Neural progenitor cell (in vitro differentiated cells): Measurements from ENCODE around the gene DCST1. TPM values are rescaled to one million over a fixed set of nuclear protein-coding genes. Genes with fewer than 3 reads are reported as not detected.
A peak's percentile ranks its signal among the peaks of the same experiment; 100 is the strongest.

Experiments used
- DNase-seq: peaks from one replicate; pipeline ENCODE4 v3.0.0-alpha.2; 2016; ENCODE audit warnings: low spot score
- H2AFZ ChIP-seq: fragments of 200-600 bp; sonication (generic); replicated peaks from 2 replicates; pipeline ENCODE4 v1.6.1; 2016; ENCODE audit warnings: antibody characterized with exemption
- H3F3A ChIP-seq: fragments of 200-600 bp; sonication (generic); 2 replicates; pipeline ENCODE4 v1.6.1; 2016; ENCODE audit warnings: antibody characterized with exemption, low read depth
- H3K27ac ChIP-seq: fragments of 200-600 bp; sonication (generic); 2 replicates; pipeline ENCODE4 v1.5.1; 2016; ENCODE audit warnings: mild to moderate bottlenecking
- H3K27me3 ChIP-seq: fragments of 200-600 bp; sonication (generic); 2 replicates; pipeline ENCODE4 v1.6.1; 2016; ENCODE audit warnings: mild to moderate bottlenecking, moderate library complexity
- H3K36me3 ChIP-seq: fragments of 200-600 bp; sonication (generic); 2 replicates; pipeline ENCODE4 v1.5.1; 2016
- H3K4me1 ChIP-seq: fragments of 200-600 bp; sonication (generic); 2 replicates; pipeline ENCODE4 v1.6.1; 2016; ENCODE audit warnings: mixed run types
- H3K4me2 ChIP-seq: fragments of 200-600 bp; sonication (generic); 2 replicates; pipeline ENCODE4 v1.6.1; 2016
- H3K4me3 ChIP-seq: fragments of 200-600 bp; sonication (generic); 2 replicates; pipeline ENCODE4 v1.5.1; 2016
- H3K79me2 ChIP-seq: fragments of 200-600 bp; sonication (generic); 2 replicates; pipeline ENCODE4 v1.6.1; 2016; ENCODE audit warnings: low read depth
- H3K9ac ChIP-seq: fragments of 200-600 bp; sonication (generic); 2 replicates; pipeline ENCODE4 v1.6.1; 2016
- H3K9me3 ChIP-seq: fragments of 200-600 bp; sonication (generic); 2 replicates; pipeline ENCODE4 v1.5.1; 2016; ENCODE audit warnings: low read depth
- H4K20me1 ChIP-seq: fragments of 200-600 bp; sonication (generic); 2 replicates; pipeline ENCODE4 v1.6.1; 2016; ENCODE audit warnings: low read depth
- H3K27ac Mint-ChIP-seq: 3 replicates; pipeline ENCODE4 v1.8.0; 2021; ENCODE audit warnings: mixed read lengths
- H3K27me3 Mint-ChIP-seq: 2 replicates; pipeline ENCODE4 v1.8.0; 2022; ENCODE audit warnings: low read depth, mild to moderate bottlenecking, inconsistent platforms, moderate library complexity, mixed read lengths; ENCODE audit not compliant: insufficient read depth
- H3K36me3 Mint-ChIP-seq: 3 replicates; pipeline ENCODE4 v1.8.0; 2021; ENCODE audit warnings: mixed read lengths
- H3K4me1 Mint-ChIP-seq: 3 replicates; pipeline ENCODE4 v1.8.0; 2021; ENCODE audit warnings: mixed read lengths
- H3K4me3 Mint-ChIP-seq: 3 replicates; pipeline ENCODE4 v1.8.0; 2021; ENCODE audit warnings: mild to moderate bottlenecking, moderate library complexity, mixed read lengths
- H3K9me3 Mint-ChIP-seq: 3 replicates; pipeline ENCODE4 v1.8.0; 2020; ENCODE audit warnings: mixed read lengths
- CTCF ChIP-seq: fragments of 200-600 bp; sonication (generic); IDR thresholded peaks from 2 replicates; pipeline ENCODE4 v1.5.1; 2017; ENCODE audit warnings: antibody characterized with exemption, mild to moderate bottlenecking
- EZH2 ChIP-seq: fragments of 200-600 bp; sonication (generic); IDR thresholded peaks from 2 replicates; pipeline ENCODE4 v1.6.1; 2017; ENCODE audit warnings: antibody characterized with exemption, mild to moderate bottlenecking, moderate library complexity
- EZH2phosphoT487 ChIP-seq: fragments of 200-600 bp; sonication (generic); IDR thresholded peaks from 2 replicates; pipeline ENCODE4 v1.6.1; 2017; ENCODE audit warnings: antibody characterized with exemption
- total RNA-seq: library from RNA; depleted of rRNA; stranded (reverse); fragments of >200 nt; gene quantifications from 2 replicates; pipeline ENCODE4 v1.2.3, GENCODE V29; 2015; ENCODE audit warnings: low replicate concordance

The DCST1 gene
- total RNA-seq, 1 donor from 2014 or later: not detected

DNA sequence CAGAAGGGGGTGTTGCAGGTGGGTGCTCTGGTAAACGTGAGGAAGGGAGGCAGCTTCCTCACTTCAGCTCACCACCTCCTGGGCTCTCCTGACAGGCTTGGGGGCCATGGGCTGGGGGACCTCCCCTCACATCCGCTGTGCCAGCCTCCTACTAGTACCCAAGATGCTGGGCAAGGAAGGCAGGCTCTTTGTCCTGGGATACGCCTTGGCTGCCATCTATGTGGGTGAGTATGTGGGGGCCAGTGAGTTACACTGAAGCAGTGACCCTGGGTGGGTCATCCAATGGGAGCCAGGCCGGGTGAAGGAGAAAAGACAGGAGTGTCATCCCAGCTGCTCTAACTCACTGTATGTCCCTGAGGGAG lies 5.7 kb downstream of the DCST1 start:
- Mint-ChIP-seq H3K27ac (no peak overlapping the region), H3K36me3 (no peaks in the 10 kb centered on the region), H3K9me3 (no peaks in the 10 kb centered on the region), H3K4me3 (no peak overlapping the region), H3K4me1 (peaks cover 17% of the 10 kb centered on the region), H3K27me3 (peaks cover 11% of the 10 kb centered on the region)
- no peaks in the 10 kb centered on the region for H3K27me3 ChIP-seq
- H3K27ac ChIP-seq: no peak overlapping the region
- H3K79me2 ChIP-seq: no peaks in the 10 kb centered on the region
- TF ChIP-seq EZH2: no peak
- no peak for TF ChIP-seq EZH2phosphoT487
- TF ChIP-seq CTCF: no peak
- no peaks in the 10 kb centered on the region for H3F3A ChIP-seq
- H3K4me1 ChIP-seq: peaks cover 12% of the 10 kb centered on the region
- H3K9ac ChIP-seq: no peak overlapping the region
- no peaks in the 10 kb centered on the region for H3K36me3 ChIP-seq
- no peak overlapping the region for H2AFZ ChIP-seq
- no peak overlapping the region for H3K4me3 ChIP-seq
- no peak overlapping the region for H3K4me2 ChIP-seq
- DNase-seq: no peak
- no peaks in the 10 kb centered on the region for H3K9me3 ChIP-seq
- no peaks in the 10 kb centered on the region for H4K20me1 ChIP-seq

DNA sequence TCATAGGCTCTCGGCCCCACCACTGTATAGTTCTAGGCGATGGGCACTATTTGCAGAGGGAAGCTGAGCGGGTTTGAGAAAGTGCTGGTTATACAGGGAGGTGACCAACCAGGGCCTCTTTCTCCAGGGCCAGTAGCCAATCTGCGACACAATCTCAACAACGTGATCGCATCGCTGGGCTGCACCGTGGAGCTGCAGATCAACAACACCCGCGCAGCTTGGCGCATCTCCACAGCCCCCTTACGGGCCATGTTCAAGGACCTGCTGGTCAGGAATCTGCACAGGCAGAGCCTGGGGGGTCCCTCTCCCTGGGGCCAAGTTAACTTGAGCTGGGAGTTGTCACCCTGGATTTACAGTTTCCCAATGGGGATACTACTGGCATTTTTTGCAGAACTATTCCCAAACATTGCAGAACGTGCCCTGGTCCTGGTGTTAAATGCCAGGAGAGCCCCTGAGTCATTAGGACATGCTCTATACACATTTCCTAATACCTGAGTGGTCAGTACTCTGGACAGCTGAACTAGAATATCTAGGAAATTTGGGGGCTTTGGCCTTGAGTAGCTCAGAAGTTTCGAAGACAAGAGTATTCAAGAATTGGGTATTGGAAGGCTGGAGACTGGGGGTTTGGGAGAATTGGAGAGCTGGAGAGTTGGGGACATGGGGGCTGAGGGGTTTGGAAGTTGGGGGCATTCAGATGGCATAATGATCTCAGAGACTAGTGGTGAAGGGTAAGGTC lies 6.9 kb downstream of the DCST1 start:
- Histone ChIP-seq H3F3A (no peaks in the 10 kb centered on the region), H3K9ac (no peak overlapping the region), H2AFZ (no peak overlapping the region), H3K79me2 (no peaks in the 10 kb centered on the region), H3K9me3 (no peaks in the 10 kb centered on the region), H3K36me3 (no peaks in the 10 kb centered on the region), H3K4me1 (peaks cover 15% of the 10 kb centered on the region), H3K27me3 (no peaks in the 10 kb centered on the region), H3K4me3 (no peak overlapping the region), H3K27ac (no peak overlapping the region), H4K20me1 (no peaks in the 10 kb centered on the region), H3K4me2 (no peak overlapping the region)
- Mint-ChIP-seq H3K36me3 (no peaks in the 10 kb centered on the region), H3K4me3 (no peak overlapping the region), H3K27ac (no peak overlapping the region), H3K27me3 (peaks cover 8% of the 10 kb centered on the region), H3K9me3 (no peaks in the 10 kb centered on the region), H3K4me1 (peaks cover 28% of the 10 kb centered on the region)
- DNase-seq: no peak
- TF ChIP-seq CTCF (no peak), EZH2 (no peak), EZH2phosphoT487 (no peak)

DNA sequence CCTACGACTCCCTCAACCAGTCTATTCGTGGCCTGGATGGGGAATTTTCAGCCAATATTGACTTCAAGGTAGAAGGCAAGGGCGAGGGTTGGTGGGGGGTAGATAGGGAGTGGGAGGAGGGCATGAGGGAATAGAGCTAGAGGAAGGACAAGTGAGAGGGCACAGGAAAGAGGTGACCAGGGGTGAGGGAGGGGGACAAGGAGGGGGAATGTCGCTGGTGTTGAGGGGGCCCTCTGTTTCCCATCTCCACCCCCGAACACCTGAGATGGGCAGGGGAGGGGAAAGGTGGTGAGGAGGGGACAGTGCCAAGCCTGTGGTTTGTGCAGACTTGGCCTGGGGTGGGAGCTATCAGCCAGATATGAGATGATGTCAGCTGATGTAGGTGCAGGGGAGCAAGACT lies 9.2 kb downstream of the DCST1 start:
- no peak overlapping the region for H3K27ac Mint-ChIP-seq
- peak overlapping the region; percentile 48 for H3K4me3 Mint-ChIP-seq
- Histone ChIP-seq H3K36me3 (no peaks in the 10 kb centered on the region), H3K27ac (no peak overlapping the region), H3K4me3 (no peak overlapping the region), H3K27me3 (no peaks in the 10 kb centered on the region), H3F3A (peaks cover under 1% of the 10 kb centered on the region), H3K4me2 (no peak overlapping the region), H2AFZ (no peak overlapping the region), H4K20me1 (no peaks in the 10 kb centered on the region), H3K4me1 (peaks cover 3% of the 10 kb centered on the region), H3K9me3 (no peaks in the 10 kb centered on the region), H3K9ac (no peak overlapping the region), H3K79me2 (no peaks in the 10 kb centered on the region)
- peaks cover 9% of the 10 kb centered on the region for H3K27me3 Mint-ChIP-seq
- no peak for DNase-seq
- no peaks in the 10 kb centered on the region for H3K36me3 Mint-ChIP-seq
- TF ChIP-seq EZH2phosphoT487: no peak
- no peak for TF ChIP-seq EZH2
- TF ChIP-seq CTCF: no peak
- no peaks in the 10 kb centered on the region for H3K9me3 Mint-ChIP-seq
- H3K4me1 Mint-ChIP-seq: peaks cover 30% of the 10 kb centered on the region
